ENCODE results near the gene RHBDD2.
"Not testable (repeated sequence)": the region's sequence is repeated elsewhere in the genome, so short reads cannot be mapped to it uniquely, and the experiment has no call there.

- TF ChIP-seq, protein P1, sequence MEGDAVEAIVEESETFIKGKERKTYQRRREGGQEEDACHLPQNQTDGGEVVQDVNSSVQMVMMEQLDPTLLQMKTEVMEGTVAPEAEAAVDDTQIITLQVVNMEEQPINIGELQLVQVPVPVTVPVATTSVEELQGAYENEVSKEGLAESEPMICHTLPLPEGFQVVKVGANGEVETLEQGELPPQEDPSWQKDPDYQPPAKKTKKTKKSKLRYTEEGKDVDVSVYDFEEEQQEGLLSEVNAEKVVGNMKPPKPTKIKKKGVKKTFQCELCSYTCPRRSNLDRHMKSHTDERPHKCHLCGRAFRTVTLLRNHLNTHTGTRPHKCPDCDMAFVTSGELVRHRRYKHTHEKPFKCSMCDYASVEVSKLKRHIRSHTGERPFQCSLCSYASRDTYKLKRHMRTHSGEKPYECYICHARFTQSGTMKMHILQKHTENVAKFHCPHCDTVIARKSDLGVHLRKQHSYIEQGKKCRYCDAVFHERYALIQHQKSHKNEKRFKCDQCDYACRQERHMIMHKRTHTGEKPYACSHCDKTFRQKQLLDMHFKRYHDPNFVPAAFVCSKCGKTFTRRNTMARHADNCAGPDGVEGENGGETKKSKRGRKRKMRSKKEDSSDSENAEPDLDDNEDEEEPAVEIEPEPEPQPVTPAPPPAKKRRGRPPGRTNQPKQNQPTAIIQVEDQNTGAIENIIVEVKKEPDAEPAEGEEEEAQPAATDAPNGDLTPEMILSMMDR (conservative IDR thresholded peaks at IDR 0.05 in 1 of 2, IDR thresholded peaks at IDR 0.05 in 1 of 2; ENCODE audit: low read depth in 1 of 2, low read length in 2 of 2) = not testable (repeated sequence)
- not testable (repeated sequence) for TF ChIP-seq EZH2 (IDR thresholded peaks at IDR 0.05; ENCODE audit: low read length, missing control alignments)
These were observed 49.2 kb upstream of the RHBDD2 start for GRCh38 chr7:75829656-75830055.

All from fibroblast of lung (primary cell).